Activated T-cell treated with anti-CD3 and anti-CD28 coated beads for 1 hour (primary cell): Measurements from ENCODE around the gene NIPAL4.
"Not testable (repeated sequence)": the region's sequence is repeated elsewhere in the genome, so short reads cannot be mapped to it uniquely, and the experiment has no call there.

Experiments
- DNase-seq: peaks from one replicate; pipeline ENCODE4 v3.0.0-alpha.2; 2020; ENCODE audit warnings: low read depth

Gene NIPAL4

GRCh38 chr5:157459715-157460599 is at the start of gene NIPAL4:
TSS of gene NIPAL4 (plus strand) at chr5:157460213. CDS start at chr5:157460321, 108 bp downstream.
- DNase-seq, result peak; percentile 9

- no peak for DNase-seq
These were observed 44.2 kb upstream of the NIPAL4 start for GRCh38 chr5:157415838-157416237.

- DNase-seq, result not testable (repeated sequence)
These were observed 40.5 kb upstream of the NIPAL4 start for GRCh38 chr5:157419521-157419920.

- not testable (repeated sequence) for DNase-seq
These were observed 30.1 kb upstream of the NIPAL4 start for GRCh38 chr5:157429920-157430319.

GRCh38 chr5:157431544-157432200 is 28.3 kb upstream of the NIPAL4 start:
- peak; percentile 3 for DNase-seq

- no peak for DNase-seq
These were observed 25.9 kb upstream of the NIPAL4 start for GRCh38 chr5:157434096-157434495.

GRCh38 chr5:157443041-157443549 is 16.9 kb upstream of the NIPAL4 start:
- DNase-seq, result no peak

- DNase-seq, result no peak
These were observed 15.8 kb upstream of the NIPAL4 start for GRCh38 chr5:157444224-157444623.

- no peak for DNase-seq
These were observed 14.1 kb upstream of the NIPAL4 start for GRCh38 chr5:157445745-157446411.

- DNase-seq, result no peak
These were observed 13.5 kb upstream of the NIPAL4 start for GRCh38 chr5:157446412-157446935.

GRCh38 chr5:157447201-157447637 is 12.8 kb upstream of the NIPAL4 start:
- DNase-seq, result no peak

- no peak for DNase-seq
These were observed 10.8 kb upstream of the NIPAL4 start for GRCh38 chr5:157449011-157449723.

- no peak for DNase-seq
These were observed 10.0 kb upstream of the NIPAL4 start for GRCh38 chr5:157450024-157450423.

GRCh38 chr5:157451806-157452205 is 8.2 kb upstream of the NIPAL4 start:
- DNase-seq, result no peak

GRCh38 chr5:157454273-157454672 is 5.7 kb upstream of the NIPAL4 start:
- no peak for DNase-seq

- no peak for DNase-seq
These were observed 5.0 kb upstream of the NIPAL4 start for GRCh38 chr5:157455057-157455456.

GRCh38 chr5:157456301-157456700 is 3.7 kb upstream of the NIPAL4 start:
- DNase-seq, result no peak

- DNase-seq, result no peak
These were observed 2.6 kb upstream of the NIPAL4 start for GRCh38 chr5:157457391-157457790.

- DNase-seq, result no peak
These were observed 1.2 kb upstream of the NIPAL4 start for GRCh38 chr5:157458835-157459234.

GRCh38 chr5:157460921-157461792 is 1.1 kb downstream of the NIPAL4 start:
- no peak for DNase-seq

GRCh38 chr5:157463081-157463480 is 3.1 kb downstream of the NIPAL4 start:
- DNase-seq, result no peak
